ENCODE measurements around the gene YARS1.

DNA sequence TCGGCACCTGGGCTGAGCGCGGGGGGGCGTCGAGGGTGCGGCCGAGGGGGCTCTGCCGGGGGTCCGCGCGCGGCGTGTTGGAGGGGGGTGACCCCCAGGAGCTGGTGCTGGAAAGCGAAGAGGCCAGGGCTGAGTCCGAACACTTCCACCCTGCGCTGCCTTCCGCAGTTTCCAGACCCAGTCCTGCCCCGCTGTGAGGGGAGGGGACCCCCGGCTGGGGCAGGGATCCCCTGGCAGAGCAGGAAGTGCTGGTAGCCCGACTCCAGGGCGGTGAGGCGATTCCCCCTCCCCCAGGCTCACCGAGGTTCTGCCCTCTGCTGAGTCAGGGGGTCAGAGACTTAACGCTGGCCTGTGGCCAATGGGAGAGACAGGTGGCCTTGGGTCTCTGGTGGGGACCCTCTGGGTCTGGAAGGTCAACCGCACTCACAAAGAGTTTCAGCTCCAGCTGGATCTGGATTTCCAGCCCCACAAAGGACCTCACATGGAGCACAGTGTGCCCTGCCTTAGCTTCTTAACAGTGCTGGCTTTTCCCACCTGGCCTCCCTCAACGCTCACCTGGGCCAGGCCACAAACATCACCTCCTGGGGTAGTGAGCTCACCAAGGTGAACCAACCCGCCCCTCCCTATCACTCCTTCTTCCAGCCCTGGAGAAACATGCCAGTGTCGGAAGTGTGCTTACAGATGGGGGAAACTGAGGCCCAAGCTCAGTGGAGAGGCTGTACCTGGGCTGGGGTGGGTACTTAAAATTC is 74.8 kb downstream of the YARS1 start:
- TF ChIP-seq, protein P1, sequence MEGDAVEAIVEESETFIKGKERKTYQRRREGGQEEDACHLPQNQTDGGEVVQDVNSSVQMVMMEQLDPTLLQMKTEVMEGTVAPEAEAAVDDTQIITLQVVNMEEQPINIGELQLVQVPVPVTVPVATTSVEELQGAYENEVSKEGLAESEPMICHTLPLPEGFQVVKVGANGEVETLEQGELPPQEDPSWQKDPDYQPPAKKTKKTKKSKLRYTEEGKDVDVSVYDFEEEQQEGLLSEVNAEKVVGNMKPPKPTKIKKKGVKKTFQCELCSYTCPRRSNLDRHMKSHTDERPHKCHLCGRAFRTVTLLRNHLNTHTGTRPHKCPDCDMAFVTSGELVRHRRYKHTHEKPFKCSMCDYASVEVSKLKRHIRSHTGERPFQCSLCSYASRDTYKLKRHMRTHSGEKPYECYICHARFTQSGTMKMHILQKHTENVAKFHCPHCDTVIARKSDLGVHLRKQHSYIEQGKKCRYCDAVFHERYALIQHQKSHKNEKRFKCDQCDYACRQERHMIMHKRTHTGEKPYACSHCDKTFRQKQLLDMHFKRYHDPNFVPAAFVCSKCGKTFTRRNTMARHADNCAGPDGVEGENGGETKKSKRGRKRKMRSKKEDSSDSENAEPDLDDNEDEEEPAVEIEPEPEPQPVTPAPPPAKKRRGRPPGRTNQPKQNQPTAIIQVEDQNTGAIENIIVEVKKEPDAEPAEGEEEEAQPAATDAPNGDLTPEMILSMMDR (IDR thresholded peaks at IDR 0.05) = no peak
- TF ChIP-seq POLR2A (IDR thresholded peaks at IDR 0.05) = no peak
